Small intestine (tissue), 7 donors: ENCODE results near the gene BCS1L. TPM values are rescaled to one million over a fixed set of nuclear protein-coding genes. Genes with fewer than 3 reads are reported as not detected.

Experiments
- DNase-seq, 2 donors: peaks; one replicate each; pipeline versions ENCODE4 v3.0.0 to v3.0.0-alpha.2; 2013
- FAIRE-seq: peaks from 2 replicates; lab custom pipeline; 2012; peaks lifted over from hg19 to GRCh38; lab: Jason Lieb, UNC
- H3K27ac ChIP-seq, 3 donors: one replicate each; pipeline ENCODE4 v1.5.1; 2013; ENCODE audit warnings: low read length in 2 of 3, mild to moderate bottlenecking in 2 of 3, control low read depth in 1 of 3, inconsistent platforms in 1 of 3, low read depth in 1 of 3, moderate library complexity in 1 of 3
- H3K27me3 ChIP-seq, 3 donors: one replicate each; pipeline ENCODE4 v1.6.1; 2013; ENCODE audit warnings: low read length in 3 of 3, inconsistent platforms in 1 of 3; ENCODE audit not compliant: control insufficient read depth in 3 of 3, insufficient read depth in 3 of 3
- H3K36me3 ChIP-seq, 3 donors: one replicate each; pipeline ENCODE4 v1.6.1; 2013; ENCODE audit warnings: low read length in 3 of 3, inconsistent platforms in 1 of 3, low read depth in 1 of 3, mild to moderate bottlenecking in 1 of 3, moderate library complexity in 1 of 3; ENCODE audit not compliant: control insufficient read depth in 3 of 3, insufficient read depth in 2 of 3
- H3K4me1 ChIP-seq, 3 donors: one replicate each; pipeline ENCODE4 v1.6.1; 2013; ENCODE audit warnings: low read length in 2 of 3, inconsistent platforms in 1 of 3, low read depth in 1 of 3, mild to moderate bottlenecking in 1 of 3, moderate library complexity in 1 of 3; ENCODE audit not compliant: control insufficient read depth in 3 of 3, insufficient read depth in 2 of 3
- H3K4me3 ChIP-seq, 3 donors: one replicate each; pipeline ENCODE4 v1.5.1; 2013; ENCODE audit warnings: low read length in 3 of 3, control low read depth in 1 of 3, inconsistent platforms in 1 of 3, low read depth in 1 of 3, mild to moderate bottlenecking in 1 of 3, moderate library complexity in 1 of 3
- H3K9me3 ChIP-seq, 2 donors: one replicate each; pipeline ENCODE4 v1.6.1; 2013; ENCODE audit warnings: low read depth in 1 of 2, low read length in 1 of 2; ENCODE audit not compliant: control insufficient read depth in 2 of 2, insufficient read depth in 1 of 2
- WGBS, 3 donors: extraction: QIAGEN DNeasy Blood & Tissue Kit; methylation state at CpG; one replicate each; pipeline ENCODE4 v1.1.7; 2013; 5-methylcytosine and 5-hydroxymethylcytosine counted together
- polyA plus RNA-seq, 4 donors: library from polyadenylated mRNA; stranded (reverse) in 3 of 4; unstranded in 1 of 4; fragments of 200-250 nt in 3 of 4; fragments of 120-200 nt in 1 of 4; gene quantifications; one replicate each; pipeline versions ENCODE4 v1.2.1 to v1.2.3, GENCODE V29; 2013
- donor health status: healthy with polysubstance abuse.
- donor health status: control.
- donor health status: control.
- donor health status: Bipolar disorder and iron deficiency.
- donor health status: healthy.

BCS1L gene
- polyA plus RNA-seq, 4 donors: 18.9 to 42.7 (median 28.6) TPM

GRCh38 chr2:218694405-218695145 lies 35.1 kb downstream of the BCS1L start:
- WGBS, 3 donors: 85 to 91% (median 89%) methylated on average over 3 of the region's 3 CpGs
- no peak for FAIRE-seq
- peaks cover 5 to 56% (median 6%) of the 10 kb centered on the region in 3 donors for H3K36me3 ChIP-seq

GRCh38 chr2:218698885-218699284 lies 39.4 kb downstream of the BCS1L start:
- no peak overlapping the region for H3K4me3 ChIP-seq
- DNase-seq (no peak), FAIRE-seq (no peak)
- peaks cover 1 to 36% (median 2%) of the 10 kb centered on the region in 3 donors for H3K36me3 ChIP-seq
- H3K9me3 ChIP-seq: no peaks in the 10 kb centered on the region
- H3K4me1 ChIP-seq: no peaks in the 10 kb centered on the region
- H3K27me3 ChIP-seq: no peaks in the 10 kb centered on the region
- 94 to 98% (median 95%) methylated on average over 8 of the region's 8 CpGs for WGBS, 3 donors
- H3K27ac ChIP-seq: no peak overlapping the region

More at GRCh38 chr2:218694405-218695145, 35.1 kb downstream of the BCS1L start:
- Histone ChIP-seq H3K9me3 (no peaks in the 10 kb centered on the region), H3K27ac (no peak overlapping the region), H3K27me3 (no peaks in the 10 kb centered on the region), H3K4me1 (no peaks in the 10 kb centered on the region), H3K4me3 (no peak overlapping the region)
- DNase-seq: no peak

GRCh38 chr2:218701806-218702205 lies 42.3 kb downstream of the BCS1L start:
- Histone ChIP-seq H3K4me3 (no peak overlapping the region), H3K9me3 (no peaks in the 10 kb centered on the region), H3K36me3 (peaks cover 1 to 24% (median 2%) of the 10 kb centered on the region in 3 donors), H3K4me1 (no peaks in the 10 kb centered on the region), H3K27me3 (no peaks in the 10 kb centered on the region), H3K27ac (no peak overlapping the region)
- 91 to 98% (median 93%) methylated on average over 2 of the region's 2 CpGs for WGBS, 3 donors
- DNase-seq: no peak
- FAIRE-seq: no peak

- Histone ChIP-seq H3K36me3 (peaks cover 1 to 13% (median 2%) of the 10 kb centered on the region in 3 donors), H3K27me3 (no peaks in the 10 kb centered on the region), H3K9me3 (peaks cover 0 to 4% of the 10 kb centered on the region in 2 donors), H3K4me3 (no peak overlapping the region), H3K27ac (no peak overlapping the region), H3K4me1 (no peaks in the 10 kb centered on the region)
- FAIRE-seq: no peak
- 90 to 94% (median 91%) methylated on average over 4 of the region's 4 CpGs for WGBS, 3 donors
- no peak for DNase-seq
Observed at GRCh38 chr2:218703341-218703740, 43.9 kb downstream of the BCS1L start.

GRCh38 chr2:218708086-218708485 lies 48.6 kb downstream of the BCS1L start:
- Histone ChIP-seq H3K36me3 (peaks cover 0 to 1% (median 0%) of the 10 kb centered on the region in 3 donors), H3K27me3 (no peaks in the 10 kb centered on the region), H3K27ac (no peak overlapping the region), H3K9me3 (peaks cover 0 to 4% of the 10 kb centered on the region in 2 donors), H3K4me1 (peaks cover 0 to 6% (median 3%) of the 10 kb centered on the region in 3 donors), H3K4me3 (no peak overlapping the region)
- no peak for DNase-seq
- WGBS, 3 donors: 74 to 84% (median 77%) methylated on average over 4 of the region's 4 CpGs
- FAIRE-seq: no peak

- peak overlapping the region in 1 of 3 donors; percentile 96 for H3K4me3 ChIP-seq
- no peaks in the 10 kb centered on the region for H3K27me3 ChIP-seq
- peaks cover 0 to 5% (median 0%) of the 10 kb centered on the region in 3 donors for H3K36me3 ChIP-seq
- no peak for FAIRE-seq
- no peak overlapping the region for H3K27ac ChIP-seq
- no peak for DNase-seq
- H3K9me3 ChIP-seq: peaks cover 0 to 4% of the 10 kb centered on the region in 2 donors
- peaks cover 0 to 6% (median 3%) of the 10 kb centered on the region in 3 donors for H3K4me1 ChIP-seq
- 75 to 86% (median 81%) methylated on average over 8 of the region's 8 CpGs for WGBS, 3 donors
Observed at GRCh38 chr2:218709908-218710307, 50.4 kb downstream of the BCS1L start.

- Histone ChIP-seq H3K4me1 (peaks cover 0 to 6% (median 3%) of the 10 kb centered on the region in 3 donors), H3K27me3 (no peaks in the 10 kb centered on the region), H3K4me3 (peak overlapping the region in 2 of 3 donors; percentile 82 to 96), H3K36me3 (peaks cover 0 to 5% (median 0%) of the 10 kb centered on the region in 3 donors), H3K27ac (peak overlapping the region in 1 of 3 donors; percentile 64), H3K9me3 (peaks cover 0 to 4% of the 10 kb centered on the region in 2 donors)
- DNase-seq (no peak), FAIRE-seq (no peak)
- 43 to 56% (median 50%) methylated on average over 14 of the region's 14 CpGs for WGBS, 3 donors
Observed at GRCh38 chr2:218710334-218710686, 50.8 kb downstream of the BCS1L start.

GRCh38 chr2:218710687-218711549 lies 51.4 kb downstream of the BCS1L start, which contains the start of gene TTLL4:
Gene TTLL4, plus strand, starts transcription at chr2:218710835. Its CDS starts 26,842 bp downstream, at chr2:218737677.
- peak within 1 kb of the TSS; percentile 93 to 96 (median 95) for H3K27ac ChIP-seq
- peak within 1 kb of the TSS; percentile 82 to 96 (median 88) for H3K4me3 ChIP-seq
- peaks cover 0 to 4% of the 10 kb centered on the region in 2 donors for H3K9me3 ChIP-seq
- DNase-seq (peak; percentile 98), FAIRE-seq (no peak)
- no peaks in the 10 kb centered on the region for H3K27me3 ChIP-seq
- H3K36me3 ChIP-seq: peaks cover 0 to 5% (median 0%) of the 10 kb centered on the region in 3 donors
- WGBS, 3 donors: 0 to 2% (median 0%) methylated on average over 54 to 74 of the region's 74 CpGs
- H3K4me1 ChIP-seq: peaks cover 0 to 6% (median 3%) of the 10 kb centered on the region in 3 donors
